B cell (primary cell): ENCODE data around the gene CTDNEP1. TPM values are rescaled to one million over a fixed set of nuclear protein-coding genes. Genes with fewer than 3 reads are reported as not detected.

Experiments
- ATAC-seq: fragments of 200-7000 bp; cut with Tn5 transposase; one replicate; pipeline ENCODE4 v1.10.0; 2021; ENCODE audit warnings: low read depth, mild to moderate bottlenecking, moderate number of reproducible peaks, moderate library complexity
- CTCF ChIA-PET: fragments of 350-600 bp; sonication (Branson Sonifier 250); formaldehyde crosslinking; loops from one replicate; lab custom pipeline; 2021; ENCODE audit warnings: antibody characterized with exemption, inconsistent platforms; lab: Charles Lee
- POLR2A ChIA-PET: fragments of 350-600 bp; sonication (Branson Sonifier 250); formaldehyde crosslinking; loops from one replicate; lab custom pipeline; 2021; ENCODE audit warnings: antibody characterized with exemption; lab: Charles Lee
- DNase-seq: peaks from one replicate; pipeline ENCODE4 v3.0.0; 2013
- H2AFZ ChIP-seq: 2 replicates; pipeline ENCODE4 v1.6.1; 2012; ENCODE audit warnings: mild to moderate bottlenecking, low read depth, low read length; ENCODE audit not compliant: insufficient read depth, poor library complexity, severe bottlenecking
- H3K27ac ChIP-seq, 2 donors: 1 replicate in 1 of 2; 2 replicates in 1 of 2; pipeline ENCODE4 v1.5.1; 2012 to 2013; ENCODE audit warnings: low read length in 2 of 2, mild to moderate bottlenecking in 2 of 2, moderate library complexity in 1 of 2
- H3K27me3 ChIP-seq, 4 experiments: fragments of 200-600 bp in 1 of 4; sonication (generic) in 1 of 4; replicated peaks in 1 of 4; 1 replicate in 2 of 4; 2 replicates in 2 of 4; pipeline versions ENCODE4 v1.6.1 to v1.7.0; 2013 to 2016; ENCODE audit warnings: low read length in 3 of 4, mild to moderate bottlenecking in 2 of 4, mixed read lengths in 1 of 4, moderate library complexity in 1 of 4; ENCODE audit not compliant: insufficient read depth in 4 of 4, control insufficient read depth in 3 of 4; ENCODE audit errors: control extremely low read depth in 1 of 4
- H3K36me3 ChIP-seq, 2 experiments: replicated peaks in 1 of 2; 1 replicate in 1 of 2; 2 replicates in 1 of 2; pipeline versions ENCODE4 v1.6.1 to v1.7.1; 2013; ENCODE audit warnings: low read length in 1 of 2; ENCODE audit not compliant: insufficient read depth in 2 of 2, control insufficient read depth in 1 of 2; ENCODE audit errors: control extremely low read depth in 1 of 2, extremely low read depth in 1 of 2
- H3K4me1 ChIP-seq, 2 donors: fragments of 200-600 bp in 1 of 2; sonication (generic) in 1 of 2; 1 replicate in 1 of 2; 2 replicates in 1 of 2; pipeline versions ENCODE4 v1.5.1 to v1.6.1; 2013 to 2017; ENCODE audit warnings: low read length in 2 of 2; ENCODE audit not compliant: control insufficient read depth in 2 of 2, insufficient read depth in 2 of 2
- H3K4me2 ChIP-seq: replicated peaks from 2 replicates; pipeline ENCODE3; 2012; ENCODE audit warnings: mild to moderate bottlenecking, low read depth, low read length; ENCODE audit not compliant: poor library complexity, severe bottlenecking
- H3K4me3 ChIP-seq, 5 experiments: fragments of 200-600 bp in 1 of 5; sonication (generic) in 1 of 5; 1 replicate in 3 of 5; 2 replicates in 2 of 5; pipeline versions ENCODE4 v1.5.1 to v1.7.0; 2011 to 2016; ENCODE audit warnings: low read length in 4 of 5, mild to moderate bottlenecking in 4 of 5, low read depth in 2 of 5, control low read depth in 1 of 5, moderate library complexity in 1 of 5; ENCODE audit not compliant: insufficient read depth in 1 of 5; ENCODE audit errors: control extremely low read depth in 1 of 5, extremely low read depth in 1 of 5
- H3K79me2 ChIP-seq: fragments of 200-600 bp; sonication (generic); one replicate; pipeline ENCODE4 v1.6.0; 2016; ENCODE audit warnings: low read length; ENCODE audit not compliant: control insufficient read depth, insufficient read depth
- H3K9ac ChIP-seq: fragments of 200-600 bp; sonication (generic); 2 replicates; pipeline ENCODE4 v1.6.1; 2017; ENCODE audit warnings: mild to moderate bottlenecking, low read length, moderate library complexity
- H3K9me3 ChIP-seq, 3 donors: one replicate each; pipeline versions ENCODE4 v1.6.1 to v1.7.1; 2013; ENCODE audit warnings: low read length in 2 of 3; ENCODE audit not compliant: control insufficient read depth in 2 of 3, insufficient read depth in 1 of 3; ENCODE audit errors: control extremely low read depth in 1 of 3
- H4K20me1 ChIP-seq: 2 replicates; pipeline ENCODE4 v1.6.0; 2012; ENCODE audit warnings: mild to moderate bottlenecking, low read length; ENCODE audit not compliant: insufficient read depth, control insufficient read depth, poor library complexity, severe bottlenecking
- H3K27ac Mint-ChIP-seq: one replicate; pipeline ENCODE4 v1.8.0; 2021; ENCODE audit warnings: mixed read lengths
- H3K27me3 Mint-ChIP-seq: one replicate; pipeline ENCODE4 v1.8.0; 2021; ENCODE audit warnings: mixed read lengths
- H3K4me1 Mint-ChIP-seq: one replicate; pipeline ENCODE4 v1.8.0; 2021; ENCODE audit warnings: mixed read lengths
- H3K4me3 Mint-ChIP-seq: one replicate; pipeline ENCODE4 v1.8.0; 2021; ENCODE audit warnings: mixed read lengths
- H3K9me3 Mint-ChIP-seq: one replicate; pipeline ENCODE4 v1.8.0; 2022; ENCODE audit warnings: mixed read lengths; ENCODE audit not compliant: insufficient read depth
- CTCF ChIP-seq: fragments of 200-600 bp; IDR thresholded peaks from one replicate; pipeline ENCODE4 v1.8.0; 2022; ENCODE audit warnings: antibody characterized with exemption, mild to moderate bottlenecking
- EZH2 ChIP-seq: IDR thresholded peaks from 2 replicates; pipeline ENCODE4 v1.6.1; 2012; ENCODE audit warnings: borderline replicate concordance, low read depth, mild to moderate bottlenecking, moderate library complexity, low read length; ENCODE audit not compliant: insufficient read depth, poor library complexity, severe bottlenecking
- WGBS: methylation state at CpG from one replicate; pipeline ENCODE4 v1.1.5; 2013; ENCODE audit warnings: missing lambda C conversion rate; ENCODE audit not compliant: insufficient coverage; 5-methylcytosine and 5-hydroxymethylcytosine counted together
- intact Hi-C: fragments of 100-400 bp; cut with micrococcal nuclease; formaldehyde crosslinking; loops from one replicate; pipeline ENCODE4 v1.10.0; 2022
- polyA plus RNA-seq: library from polyadenylated mRNA; depleted of rRNA; stranded (reverse); fragments of >200 nt; gene quantifications from 2 replicates; pipeline ENCODE4 v1.2.3, GENCODE V29; 2012
- total RNA-seq, 2 donors: library from RNA; stranded (reverse); fragments of 120-200 nt in 1 of 2; gene quantifications; 1 replicate in 1 of 2; 2 replicates in 1 of 2; pipeline versions ENCODE4 v1.2.3 to v1.2.4, GENCODE V29; 2013 to 2022

Gene CTDNEP1
- total and polyA plus RNA-seq, 2 donors (not counting 1 experiment from before 2014, with no cell fraction given) = 125 to 162 TPM

DNA sequence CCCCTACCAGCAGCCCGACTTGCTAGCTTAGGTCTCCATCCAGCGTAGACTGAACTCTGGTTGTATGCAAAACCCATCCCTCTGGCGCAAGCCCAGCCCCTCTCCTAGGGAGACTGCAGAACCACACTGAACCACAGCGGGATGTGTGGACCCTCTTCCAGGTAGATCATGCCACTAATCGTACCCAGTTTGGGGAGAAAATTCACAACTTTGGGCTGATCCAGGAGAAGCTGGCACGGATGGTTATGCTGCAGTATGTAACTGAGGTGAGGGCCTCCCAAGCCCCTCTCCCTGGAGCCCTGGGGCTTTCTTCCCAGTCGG, 28.6 kb downstream of the CTDNEP1 start:
- Histone ChIP-seq H3K4me3 (no peak overlapping the region), H2AFZ (no peak overlapping the region), H3K27ac (no peak overlapping the region), H3K9ac (no peak overlapping the region), H3K9me3 (no peaks in the 10 kb centered on the region), H3K36me3 (peaks cover 0 to 51% of the 10 kb centered on the region in 2 experiments), H3K27me3 (no peaks in the 10 kb centered on the region), H3K4me1 (peaks cover 14 to 28% of the 10 kb centered on the region in 2 donors), H3K79me2 (peaks cover 7% of the 10 kb centered on the region), H3K4me2 (no peak overlapping the region), H4K20me1 (no peaks in the 10 kb centered on the region)
- POLR2A ChIA-PET = no interaction called here
- DNase-seq (no peak), ATAC-seq (no peak)
- CTCF ChIA-PET = no interaction called here
- peak overlapping the region; percentile 20 for H3K27ac Mint-ChIP-seq
- no peaks in the 10 kb centered on the region for H3K9me3 Mint-ChIP-seq
- H3K27me3 Mint-ChIP-seq = no peaks in the 10 kb centered on the region
- intact Hi-C loops = no loop called here
- 98% methylated on average over 7 of the region's 7 CpGs for WGBS
- no peak for TF ChIP-seq CTCF
- TF ChIP-seq EZH2 = no peak
- H3K4me1 Mint-ChIP-seq = peaks cover 30% of the 10 kb centered on the region
- H3K4me3 Mint-ChIP-seq = no peak overlapping the region

GRCh38 chr17:7222093-7222971, 29.2 kb downstream of the CTDNEP1 start:
- Mint-ChIP-seq H3K4me3 (no peak overlapping the region), H3K9me3 (no peaks in the 10 kb centered on the region), H3K27ac (peak overlapping the region; percentile 32), H3K27me3 (no peaks in the 10 kb centered on the region), H3K4me1 (peaks cover 34% of the 10 kb centered on the region)
- intact Hi-C loops = no loop called here
- CTCF ChIA-PET = interaction anchor here (2.9 to 3.1 kb wide), 2 partner anchors 12 to 176 kb away, joined by 15 to 16 read pairs; partner anchors contain the start of gene DVL2
- H2AFZ ChIP-seq = no peak overlapping the region
- peaks cover 18 to 33% of the 10 kb centered on the region in 2 donors for H3K4me1 ChIP-seq
- ATAC-seq (no peak), DNase-seq (no peak)
- WGBS = 96% methylated on average over 12 of the region's 15 CpGs
- no peaks in the 10 kb centered on the region for H4K20me1 ChIP-seq
- POLR2A ChIA-PET = interaction anchor here (9.1 kb wide), 1 partner anchor 15 kb away, joined by 157 read pairs; the partner anchor contains the start of genes DVL2, GABARAP and PHF23
- no peaks in the 10 kb centered on the region for H3K9me3 ChIP-seq
- no peak overlapping the region for H3K4me3 ChIP-seq
- no peak for TF ChIP-seq CTCF
- TF ChIP-seq EZH2 = no peak
- H3K27me3 ChIP-seq = no peaks in the 10 kb centered on the region
- H3K27ac ChIP-seq = no peak overlapping the region
- H3K79me2 ChIP-seq = peaks cover 7% of the 10 kb centered on the region
- H3K36me3 ChIP-seq = peaks cover 0 to 45% of the 10 kb centered on the region in 2 experiments
- H3K4me2 ChIP-seq = no peak overlapping the region
- H3K9ac ChIP-seq = no peak overlapping the region
